Body of pancreas (tissue), 4 donors: Measurements from ENCODE around the gene FAM186B. TPM values are rescaled to one million over a fixed set of nuclear protein-coding genes. Genes with fewer than 3 reads are reported as not detected.
A peak's percentile ranks its signal among the peaks of the same experiment; 100 is the strongest.

Experiments
- ATAC-seq: fragments of 150-250 bp; one replicate; pipeline ENCODE4 v1.9.1; 2016
- DNase-seq, 4 donors: peaks; one replicate each; pipeline ENCODE4 v3.0.0-alpha.2; 2019
- H3K27ac ChIP-seq, 4 donors: fragments of 200-600 bp; sonication (generic); 1 replicate in 3 of 4; 2 replicates in 1 of 4; pipeline versions ENCODE4 v1.5.1 to v1.6.1; 2016 to 2019; ENCODE audit warnings: mild to moderate bottlenecking in 1 of 4, mixed read lengths in 1 of 4, moderate library complexity in 1 of 4
- H3K27me3 ChIP-seq, 2 donors: fragments of 200-600 bp; sonication (generic); one replicate each; pipeline ENCODE4 v1.6.0; 2016; ENCODE audit warnings: mild to moderate bottlenecking in 1 of 2
- H3K36me3 ChIP-seq, 2 donors: fragments of 200-600 bp; sonication (generic); replicated peaks in 1 of 2; 2 replicates each; pipeline ENCODE4 v1.5.1; 2016; ENCODE audit warnings: low read depth in 2 of 2; ENCODE audit not compliant: insufficient read depth in 1 of 2
- H3K4me1 ChIP-seq: fragments of 200-600 bp; sonication (generic); one replicate; pipeline ENCODE4 v1.6.0; 2016
- H3K4me3 ChIP-seq, 2 donors: fragments of 200-600 bp; sonication (generic); 1 replicate in 1 of 2; 2 replicates in 1 of 2; pipeline ENCODE4 v1.5.1; 2016 to 2019
- H3K9me3 ChIP-seq, 3 donors: fragments of 200-600 bp; sonication (generic); 1 replicate in 2 of 3; 2 replicates in 1 of 3; pipeline ENCODE4 v1.5.1; 2016
- CTCF ChIP-seq, 7 experiments: fragments of 450-650 bp in 4 of 7; fragments of 200-600 bp in 3 of 7; sonication (generic) in 3 of 7; IDR thresholded peaks; one replicate each; pipeline ENCODE4 v1.5.1; 2016 to 2019; ENCODE audit warnings: antibody characterized with exemption in 7 of 7
- POLR2A ChIP-seq, 3 donors: fragments of 450-650 bp; IDR thresholded peaks; one replicate each; pipeline ENCODE4 v1.6.1; 2016; ENCODE audit warnings: antibody characterized with exemption in 3 of 3, mild to moderate bottlenecking in 2 of 3
- WGBS, 2 donors: methylation state at CpG; one replicate each; pipeline ENCODE4 v1.1.5; 2017; 5-methylcytosine and 5-hydroxymethylcytosine counted together
- intact Hi-C: fragments of 100-400 bp; cut with DNase I; formaldehyde crosslinking; loops from one replicate; pipeline ENCODE4 v1.15.1; 2023
- total RNA-seq, 2 donors: library from RNA; depleted of rRNA; stranded (reverse); fragments of >200 nt; gene quantifications; one replicate each; pipeline ENCODE4 v1.1.0, GENCODE V29; 2016

FAM186B gene
- total RNA-seq, 2 donors from 2014 or later: 0.78 TPM; not detected in 1

GRCh38 chr12:49649892-49650291 lies 44.5 kb upstream of the FAM186B start:
- no peak for DNase-seq
- ATAC-seq: no peak
- Histone ChIP-seq H3K4me3 (no peak overlapping the region), H3K9me3 (no peaks in the 10 kb centered on the region), H3K36me3 (no peaks in the 10 kb centered on the region), H3K4me1 (no peaks in the 10 kb centered on the region), H3K27me3 (no peaks in the 10 kb centered on the region), H3K27ac (no peak overlapping the region)
- TF ChIP-seq CTCF (IDR thresholded peaks at IDR 0.05) (no peak), POLR2A (IDR thresholded peaks at IDR 0.05) (no peak)
- WGBS, 2 donors: 62 to 71% methylated on average over 5 of the region's 5 CpGs
- intact Hi-C loops: no loop called here

- intact Hi-C loops: no loop called here
- no peak for DNase-seq
- no peaks in the 10 kb centered on the region for H3K4me1 ChIP-seq
Observed at GRCh38 chr12:49649445-49649844, 44.0 kb upstream of the FAM186B start.

GRCh38 chr12:49648712-49649003 lies 43.2 kb upstream of the FAM186B start:
- H3K27ac ChIP-seq: peak overlapping the region in 1 of 4 donors; percentile 25
- intact Hi-C loops: no loop called here

More at GRCh38 chr12:49649445-49649844, 44.0 kb upstream of the FAM186B start:
- ATAC-seq: no peak
- no peak overlapping the region for H3K27ac ChIP-seq
- no peak overlapping the region for H3K4me3 ChIP-seq
- no peak for TF ChIP-seq POLR2A (IDR thresholded peaks at IDR 0.05)
- no peak for TF ChIP-seq CTCF (IDR thresholded peaks at IDR 0.05)
- no peaks in the 10 kb centered on the region for H3K27me3 ChIP-seq
- no peaks in the 10 kb centered on the region for H3K9me3 ChIP-seq
- 91 to 95% methylated on average over 9 to 11 of the region's 11 CpGs for WGBS, 2 donors
- no peaks in the 10 kb centered on the region for H3K36me3 ChIP-seq

GRCh38 chr12:49647827-49648711 lies 42.6 kb upstream of the FAM186B start:
- intact Hi-C loops: no loop called here
- TF ChIP-seq POLR2A (IDR thresholded peaks at IDR 0.05) (no peak), CTCF (IDR thresholded peaks at IDR 0.05) (no peak)
- H3K4me3 ChIP-seq: no peak overlapping the region
- H3K27ac ChIP-seq: peak overlapping the region in 2 of 4 donors; percentile 11 to 25
- DNase-seq (no peak), ATAC-seq (no peak)
- no peaks in the 10 kb centered on the region for H3K27me3 ChIP-seq
- H3K9me3 ChIP-seq: no peaks in the 10 kb centered on the region
- WGBS, 2 donors: 80 to 90% methylated on average over 14 to 15 of the region's 15 CpGs
- peaks cover 0 to 2% of the 10 kb centered on the region in 2 donors for H3K36me3 ChIP-seq
- no peaks in the 10 kb centered on the region for H3K4me1 ChIP-seq

More at GRCh38 chr12:49648712-49649003, 43.2 kb upstream of the FAM186B start:
- Histone ChIP-seq H3K4me1 (no peaks in the 10 kb centered on the region), H3K9me3 (no peaks in the 10 kb centered on the region), H3K4me3 (no peak overlapping the region), H3K36me3 (no peaks in the 10 kb centered on the region), H3K27me3 (no peaks in the 10 kb centered on the region)
- ATAC-seq: no peak
- DNase-seq: no peak
- no peak for TF ChIP-seq POLR2A (IDR thresholded peaks at IDR 0.05)
- TF ChIP-seq CTCF (IDR thresholded peaks at IDR 0.05): no peak
- WGBS, 2 donors: 84 to 92% methylated on average over 3 of the region's 3 CpGs
